NCI-H2081 treated with DMSO at 0.1 percent for 48 hours (cell line): ENCODE measurements around the gene MGLL.
A peak's percentile ranks its signal among the peaks of the same experiment; 100 is the strongest.

Experiments
- DNase-seq: peaks from one replicate; lab custom pipeline; 2025; lab: John Stamatoyannopoulos, UW

Gene MGLL

GRCh38 chr3:127741246-127741645 is 81.1 kb downstream of the MGLL start:
- no peak for DNase-seq

DNA sequence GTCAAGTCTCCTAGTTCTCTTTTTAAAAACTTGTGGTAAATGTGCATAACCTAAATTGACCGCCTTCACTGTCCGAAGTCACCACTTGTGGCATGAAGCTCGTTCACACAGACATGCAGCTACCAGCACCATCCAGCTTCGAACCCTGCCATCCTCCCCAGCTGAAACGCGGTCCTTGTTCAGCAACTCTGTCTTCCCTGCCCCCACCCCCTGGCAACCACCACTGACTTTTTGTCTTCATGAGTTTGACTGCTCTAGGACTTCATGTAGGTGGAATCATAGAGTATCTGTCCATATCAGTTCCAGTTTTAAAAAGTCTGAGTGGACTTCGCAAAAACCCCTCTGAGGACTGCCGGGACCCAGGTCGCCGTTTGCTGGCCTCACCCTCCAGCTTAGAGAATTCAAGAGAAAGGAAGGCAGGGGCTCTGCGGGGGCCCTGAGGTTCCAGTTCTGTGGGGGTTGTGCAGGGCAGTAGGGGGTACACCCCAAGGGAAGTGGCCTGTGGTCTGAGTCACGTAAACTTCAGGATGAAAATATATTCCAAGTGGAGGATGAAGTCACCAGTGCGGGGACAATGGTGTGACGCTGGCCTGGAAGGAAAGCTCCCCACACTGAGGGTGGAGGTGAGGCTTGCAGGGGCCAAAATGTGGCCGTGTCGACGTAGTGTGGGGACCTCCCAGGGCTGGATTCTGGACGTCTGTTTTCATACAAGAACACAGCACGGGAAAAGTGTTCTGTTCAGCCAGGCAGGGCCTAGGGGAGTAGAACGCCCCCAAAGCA is 82.0 kb downstream of the MGLL start:
- no peak for DNase-seq

DNA sequence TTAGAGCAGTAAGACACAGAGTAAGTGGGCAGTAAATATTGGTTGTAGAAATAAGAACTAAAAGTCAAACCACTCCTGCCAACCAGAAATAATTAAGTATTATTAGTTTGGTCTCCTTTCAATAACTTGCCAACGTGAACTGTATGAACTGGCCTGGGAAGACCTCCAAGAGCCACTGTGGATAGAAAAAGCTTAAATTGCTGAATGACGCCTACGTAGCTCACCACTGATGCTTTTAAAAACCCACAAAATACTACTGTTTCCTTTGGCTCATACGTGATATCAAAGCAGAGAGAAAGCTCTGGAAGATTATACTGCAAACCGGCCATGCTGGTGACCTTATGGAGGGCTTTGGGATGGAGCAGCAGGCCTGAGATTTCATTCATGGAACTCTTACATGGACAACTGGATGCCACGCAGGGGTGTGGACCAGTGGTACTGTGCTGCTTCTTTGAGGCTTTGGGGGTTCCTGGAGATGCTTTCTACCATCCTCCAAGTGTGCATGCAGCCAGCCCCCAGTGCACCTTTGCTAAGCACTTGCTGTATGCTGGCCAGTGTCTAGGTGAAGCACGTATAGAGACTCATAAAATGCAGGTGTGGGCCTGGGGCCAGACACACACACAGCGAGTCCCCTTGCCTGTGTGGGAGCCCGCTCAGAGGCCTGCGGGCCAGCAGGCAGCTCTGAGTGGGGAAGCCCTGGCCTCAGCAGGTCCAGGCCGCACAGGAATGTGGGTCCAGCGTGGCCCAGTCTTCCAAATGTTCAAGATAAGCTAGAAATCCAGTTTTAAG is 82.8 kb downstream of the MGLL start:
- no peak for DNase-seq

DNA sequence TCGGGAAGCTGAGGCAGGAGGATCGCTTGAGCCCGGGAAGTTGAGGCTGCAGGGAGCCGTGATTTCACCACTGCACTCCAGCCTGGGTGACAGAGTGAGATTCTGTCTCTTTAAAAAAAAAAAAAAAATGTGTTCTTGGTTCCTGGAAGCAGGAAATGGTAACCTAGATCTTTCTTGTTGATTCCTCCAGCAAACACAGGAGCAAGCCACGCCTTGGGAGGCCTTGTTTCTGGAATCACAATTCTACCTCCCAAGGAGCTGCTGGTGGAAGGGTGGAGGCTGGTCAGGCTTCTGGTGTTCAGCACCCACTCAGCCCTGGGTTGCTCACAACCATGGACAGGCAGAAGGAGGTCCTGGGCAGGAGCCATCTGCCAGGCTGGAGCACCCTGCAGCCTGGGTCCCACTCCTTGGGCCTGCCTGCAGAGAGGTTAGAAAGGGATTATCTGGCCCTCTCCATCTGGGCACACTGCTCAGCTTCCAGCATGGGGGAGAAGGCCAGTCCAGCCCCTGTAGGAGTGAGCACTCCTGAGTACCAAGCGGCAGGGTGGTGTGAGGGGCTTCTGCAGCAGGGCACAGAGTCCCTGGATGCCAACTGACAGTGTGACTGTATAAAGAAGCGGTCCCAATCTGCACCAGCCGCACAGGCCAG is 84.0 kb downstream of the MGLL start:
- no peak for DNase-seq

DNA sequence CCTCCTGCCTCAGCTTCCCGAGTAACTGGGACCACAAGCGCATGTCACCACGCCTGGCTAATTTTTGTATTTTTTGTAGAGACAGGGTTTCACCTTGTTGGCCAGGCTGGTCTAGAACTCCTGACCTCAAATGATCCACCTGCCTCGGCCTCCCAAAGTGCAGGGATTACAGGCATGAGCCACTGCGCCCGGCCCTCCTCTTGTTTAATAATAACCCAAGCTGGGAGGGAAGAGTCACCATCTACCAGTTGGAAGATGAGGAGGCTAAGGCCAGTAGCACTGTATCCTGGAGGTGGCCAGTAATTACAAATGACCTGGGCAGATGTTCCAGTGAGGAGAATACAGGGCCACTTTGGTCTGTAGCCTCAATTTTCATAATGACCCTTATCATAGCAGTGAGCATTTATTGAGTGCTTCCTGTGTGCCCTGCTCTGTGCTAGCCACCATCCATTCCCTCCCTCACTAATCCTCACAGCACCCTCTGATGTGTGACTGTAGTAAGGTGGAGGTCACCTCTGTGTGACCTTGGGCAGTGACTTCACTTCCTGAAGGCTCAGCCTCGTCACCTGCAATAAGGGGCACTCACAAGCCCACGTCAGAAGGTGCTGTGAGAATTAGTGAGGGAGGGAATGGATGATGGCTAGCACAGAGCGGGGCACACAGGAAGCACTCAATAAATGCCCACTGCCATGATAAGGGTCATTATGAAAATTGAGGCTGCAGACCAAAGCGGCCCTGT is 85.3 kb downstream of the MGLL start:
- DNase-seq = no peak

DNA sequence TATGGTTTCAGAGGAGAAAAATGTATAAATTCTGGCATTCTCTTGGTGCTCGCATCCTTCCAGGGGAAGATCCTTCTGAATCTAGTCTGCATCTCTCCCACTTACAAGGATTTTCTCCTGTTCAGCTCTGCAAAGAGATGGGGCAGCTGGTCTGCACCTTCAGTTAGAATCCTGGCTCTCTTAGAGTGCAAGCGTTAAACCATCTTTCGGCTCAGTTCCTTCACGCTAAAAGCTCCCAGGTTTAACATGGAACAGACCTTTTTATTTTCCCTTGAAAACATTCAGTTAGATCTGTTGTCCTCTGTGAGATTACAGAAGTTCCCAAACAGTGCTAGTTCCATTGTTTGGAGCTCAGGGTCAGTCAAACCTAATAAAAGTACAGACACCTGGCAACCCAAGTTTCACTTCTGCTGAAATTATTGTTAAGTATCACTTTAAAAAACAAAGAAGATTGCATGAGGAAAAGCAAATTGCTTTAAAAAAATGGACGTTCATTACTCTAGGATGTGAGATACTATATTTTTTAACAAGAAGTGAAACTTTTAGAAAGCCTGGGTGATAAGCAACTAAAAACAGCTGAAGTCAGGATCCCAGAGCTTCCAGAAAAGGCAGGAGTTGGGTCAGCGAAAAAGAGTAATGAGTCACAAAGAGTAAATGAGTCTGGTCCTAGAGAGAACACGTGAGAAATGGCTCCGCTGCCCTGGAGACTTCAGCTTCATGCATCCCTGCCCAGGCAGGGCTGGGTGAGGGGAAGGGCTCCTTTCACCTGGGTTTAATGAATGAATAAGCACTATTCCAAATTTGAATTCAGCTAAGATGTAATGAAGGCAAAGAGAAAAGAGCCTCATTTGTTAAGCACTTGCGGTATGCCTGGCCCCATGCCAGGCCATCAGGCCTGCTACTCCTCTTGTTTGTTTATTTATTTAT is 86.3 kb downstream of the MGLL start:
- DNase-seq = no peak

- no peak for DNase-seq
These were observed 87.4 kb downstream of the MGLL start for GRCh38 chr3:127734754-127735473.

- DNase-seq = no peak
These were observed 88.1 kb downstream of the MGLL start for GRCh38 chr3:127734181-127734720.

DNA sequence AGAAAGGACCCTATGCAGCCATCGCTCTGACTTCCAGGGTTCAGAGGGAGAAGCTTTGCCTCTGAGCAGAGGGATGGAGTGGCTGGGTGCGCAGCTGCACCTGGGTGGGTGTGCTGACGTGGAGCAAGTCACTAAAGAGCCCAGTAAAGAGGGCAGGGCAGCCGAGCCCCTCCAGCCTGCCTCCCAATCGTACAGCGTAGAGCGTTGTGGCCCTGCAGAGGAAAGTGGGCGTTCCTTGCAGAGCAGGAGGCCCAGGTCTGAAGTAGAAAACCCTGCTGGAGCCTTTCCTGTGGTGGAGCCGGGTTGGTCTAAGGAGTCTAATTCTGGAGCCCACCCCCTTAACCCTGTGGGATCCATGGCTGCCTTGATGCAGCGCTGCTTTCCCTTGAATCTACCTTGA is 88.5 kb downstream of the MGLL start:
- no peak for DNase-seq

DNA sequence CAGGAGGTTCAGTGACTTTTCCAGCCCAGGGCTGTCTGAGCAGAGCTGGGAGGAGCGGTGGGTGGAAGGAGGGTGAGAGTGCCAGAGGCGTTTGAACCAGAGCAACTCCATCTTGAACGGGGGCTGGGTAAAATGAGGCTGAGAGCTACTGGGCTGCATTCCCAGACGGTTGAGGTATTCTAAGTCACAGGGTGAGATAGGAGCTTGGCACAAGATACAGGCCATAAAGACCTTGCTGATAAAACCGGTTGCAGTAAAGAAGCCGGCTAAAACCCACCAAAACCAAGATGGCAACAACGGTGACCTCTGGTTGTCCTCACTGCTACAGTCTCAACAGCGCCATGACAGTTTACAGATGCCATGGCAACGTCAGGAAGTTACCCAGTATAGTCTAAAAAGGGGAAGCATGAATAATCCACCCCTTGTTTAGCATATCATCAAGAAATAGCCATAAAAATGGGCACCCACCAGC is 89.4 kb downstream of the MGLL start:
- no peak for DNase-seq

- DNase-seq = no peak
These were observed 90.0 kb downstream of the MGLL start for GRCh38 chr3:127732303-127732702.

DNA sequence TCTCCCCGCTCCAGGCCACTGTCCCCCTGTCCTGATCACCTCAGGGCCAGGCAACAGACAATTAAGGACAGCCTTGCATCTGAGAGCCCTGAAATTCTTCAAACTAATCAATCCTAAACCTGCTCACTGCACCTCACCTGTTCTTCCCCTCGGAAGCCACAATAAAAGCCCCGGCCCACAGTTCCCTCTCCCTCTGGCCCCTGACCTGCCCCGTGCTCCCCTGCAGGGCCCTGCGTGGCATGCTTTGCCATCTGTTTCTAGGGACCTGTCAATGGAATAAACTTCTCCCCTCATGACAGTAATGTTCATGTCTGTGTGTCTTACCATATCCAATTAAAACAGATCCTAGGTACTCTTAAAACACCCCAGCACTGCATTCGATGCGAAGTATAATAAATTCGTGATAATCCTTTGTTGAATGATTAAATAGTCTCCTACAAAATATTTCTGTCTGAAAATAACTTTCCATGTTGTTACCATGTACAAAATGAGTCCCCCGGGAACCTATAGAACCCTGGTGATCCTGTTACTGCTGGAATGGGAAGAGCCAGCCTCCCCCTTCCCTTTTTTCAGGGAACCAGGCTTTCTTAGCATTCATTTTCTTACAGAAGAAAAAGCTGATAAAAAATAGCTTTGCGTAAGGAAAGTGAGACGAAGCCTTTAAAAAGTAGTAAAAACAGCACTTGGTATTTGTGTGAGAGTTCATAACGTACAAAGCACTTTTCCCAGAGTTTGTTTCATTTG is 90.6 kb downstream of the MGLL start:
- DNase-seq = no peak

GRCh38 chr3:127730666-127731295 is 91.5 kb downstream of the MGLL start:
- no peak for DNase-seq

- DNase-seq = no peak
These were observed 92.1 kb downstream of the MGLL start for GRCh38 chr3:127730171-127730570.

DNA sequence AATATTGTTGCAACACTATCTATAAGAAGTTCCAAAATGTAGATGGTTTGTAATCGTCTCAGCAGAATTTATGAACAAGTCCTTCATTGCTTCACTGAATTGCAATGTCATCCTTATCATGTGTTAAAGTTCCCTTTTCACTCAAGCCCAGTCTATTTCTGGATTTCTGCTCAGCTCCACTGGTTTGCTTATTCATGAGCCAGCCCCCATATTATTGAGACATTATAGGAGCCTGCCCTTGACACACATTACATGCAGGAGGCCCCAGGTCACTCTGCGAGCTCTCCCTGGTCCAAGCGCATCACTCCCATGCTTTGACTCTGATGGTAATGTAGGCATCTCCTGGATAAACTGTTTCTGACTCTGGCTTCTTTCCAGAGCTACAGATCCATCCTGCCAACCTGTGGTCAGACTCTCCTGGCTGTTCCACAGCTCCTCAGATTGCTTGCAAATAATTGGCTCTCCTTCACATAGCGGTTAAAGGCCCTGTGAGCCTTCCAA is 92.7 kb downstream of the MGLL start:
- DNase-seq = no peak

DNA sequence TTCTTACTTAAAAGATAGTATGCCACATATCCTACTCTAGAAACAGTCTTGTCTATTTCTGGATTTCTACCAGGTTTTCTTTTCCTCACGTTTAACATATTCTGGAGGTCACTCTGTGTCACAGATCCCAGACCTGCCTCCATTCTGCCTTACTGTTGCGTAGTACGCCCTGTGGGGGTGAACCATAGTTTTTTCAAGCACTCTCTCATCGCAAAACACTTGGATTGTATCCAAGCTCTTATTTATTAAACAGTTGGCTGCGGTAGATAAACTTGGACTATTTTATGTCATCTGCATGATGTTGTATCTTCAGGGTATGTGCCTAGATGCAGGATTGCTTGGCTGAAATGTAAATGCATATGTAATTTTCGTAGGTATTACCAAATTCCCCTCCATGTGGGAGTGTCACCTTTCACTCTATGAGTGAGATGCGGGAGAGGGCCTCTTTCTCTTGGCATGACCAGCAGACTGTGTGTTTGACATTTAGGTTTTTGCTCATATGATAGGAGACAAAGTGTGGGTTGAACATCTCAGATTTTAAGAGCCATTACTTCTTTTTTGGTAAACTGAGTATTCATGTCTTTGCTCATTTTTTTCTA is 93.8 kb downstream of the MGLL start:
- no peak for DNase-seq

- DNase-seq = no peak
These were observed 95.4 kb downstream of the MGLL start for GRCh38 chr3:127726894-127727293.

DNA sequence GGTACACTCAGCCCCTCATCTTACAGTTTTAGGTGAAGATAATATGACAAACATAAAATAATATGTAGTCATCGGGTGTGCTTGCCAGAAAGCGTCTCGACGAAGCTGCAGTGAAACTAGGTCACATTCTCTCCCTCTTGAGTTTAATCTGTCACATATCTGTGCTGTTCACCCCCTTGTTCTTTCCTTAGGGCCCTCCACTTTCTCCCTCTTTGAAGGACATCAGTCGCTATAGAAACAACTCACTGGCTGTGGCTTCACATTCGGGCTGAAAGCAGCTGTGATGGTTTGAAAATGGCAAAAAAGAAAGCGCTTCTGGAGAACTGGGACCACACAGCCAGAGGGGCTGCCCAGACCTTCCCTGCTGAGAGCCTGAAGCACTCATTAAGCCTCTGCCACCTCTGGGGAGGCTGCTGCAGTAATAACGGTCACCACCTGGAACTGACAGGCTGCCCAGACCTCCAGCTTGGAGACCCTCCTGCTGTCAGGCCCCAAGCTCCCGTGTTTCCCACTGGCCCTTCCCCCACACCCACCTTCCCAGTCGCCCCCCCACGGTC is 99.2 kb downstream of the MGLL start:
- peak; percentile 67 for DNase-seq
